Mesenchymal stem cell (in vitro differentiated cells and primary cell): ENCODE measurements around the gene P2RY11.

Experiments
- DNase-seq: peaks from one replicate; pipeline ENCODE4 v3.0.0-alpha.2; 2013
- H2AFZ ChIP-seq: one replicate; pipeline ENCODE4 v1.6.1; 2013; ENCODE audit warnings: low read depth, mild to moderate bottlenecking, control low read depth, inconsistent platforms, low read length, moderate library complexity
- H2AK5ac ChIP-seq: 2 replicates; pipeline ENCODE4 v1.6.1; 2013; ENCODE audit warnings: low read length, moderate library complexity, mild to moderate bottlenecking, inconsistent platforms; ENCODE audit not compliant: severe bottlenecking
- H2BK120ac ChIP-seq: one replicate; pipeline ENCODE4 v1.6.1; 2013; ENCODE audit warnings: low read depth, mild to moderate bottlenecking, inconsistent platforms, low read length, moderate library complexity
- H2BK12ac ChIP-seq, 2 experiments: one replicate each; pipeline ENCODE4 v1.6.1; 2013; ENCODE audit warnings: inconsistent platforms in 2 of 2, low read length in 2 of 2, mild to moderate bottlenecking in 2 of 2, moderate library complexity in 2 of 2, control low read depth in 1 of 2
- H2BK15ac ChIP-seq: one replicate; pipeline ENCODE4 v1.6.1; 2013; ENCODE audit warnings: mild to moderate bottlenecking, low read depth, inconsistent platforms; ENCODE audit not compliant: poor library complexity, severe bottlenecking
- H2BK5ac ChIP-seq: 2 replicates; pipeline ENCODE4 v1.6.1; 2013; ENCODE audit warnings: low read depth, mild to moderate bottlenecking, low read length, control low read depth, inconsistent platforms; ENCODE audit not compliant: poor library complexity, severe bottlenecking
- H3K14ac ChIP-seq, 2 experiments: one replicate each; pipeline ENCODE4 v1.6.1; 2013; ENCODE audit warnings: inconsistent platforms in 2 of 2, low read length in 2 of 2, control low read depth in 1 of 2, mild to moderate bottlenecking in 1 of 2, moderate library complexity in 1 of 2
- H3K18ac ChIP-seq, 2 experiments: one replicate each; pipeline ENCODE4 v1.6.1; 2013; ENCODE audit warnings: inconsistent platforms in 2 of 2, low read length in 2 of 2, control low read depth in 1 of 2, low read depth in 1 of 2, mild to moderate bottlenecking in 1 of 2
- H3K23ac ChIP-seq, 2 experiments: one replicate each; pipeline ENCODE4 v1.6.1; 2013; ENCODE audit warnings: inconsistent platforms in 2 of 2, low read length in 2 of 2, mild to moderate bottlenecking in 2 of 2, moderate library complexity in 2 of 2, control low read depth in 1 of 2
- H3K27ac ChIP-seq: 2 replicates; pipeline ENCODE4 v1.5.1; 2013; ENCODE audit warnings: mild to moderate bottlenecking, moderate library complexity, low read length, control low read depth, inconsistent platforms; ENCODE audit not compliant: poor library complexity, severe bottlenecking
- H3K27me3 ChIP-seq, 2 experiments: 2 replicates each; pipeline versions ENCODE4 v1.6.1 to v1.7.0; 2013; ENCODE audit warnings: low read length in 2 of 2, mild to moderate bottlenecking in 2 of 2, moderate library complexity in 2 of 2, control low read depth in 1 of 2, inconsistent platforms in 1 of 2; ENCODE audit not compliant: control insufficient read depth in 1 of 2, insufficient read depth in 1 of 2
- H3K36me3 ChIP-seq, 2 experiments: 2 replicates each; pipeline versions ENCODE4 v1.6.1 to v1.7.0; 2013; ENCODE audit warnings: low read length in 2 of 2, control low read depth in 1 of 2, inconsistent platforms in 1 of 2, low read depth in 1 of 2, mild to moderate bottlenecking in 1 of 2; ENCODE audit not compliant: insufficient read depth in 2 of 2, control insufficient read depth in 1 of 2
- H3K4ac ChIP-seq, 2 experiments: one replicate each; pipeline ENCODE4 v1.6.1; 2013; ENCODE audit warnings: inconsistent platforms in 2 of 2, low read length in 2 of 2, mild to moderate bottlenecking in 2 of 2, moderate library complexity in 2 of 2, control low read depth in 1 of 2, low read depth in 1 of 2
- H3K4me1 ChIP-seq: 2 replicates; pipeline ENCODE4 v1.6.1; 2013; ENCODE audit warnings: low read depth, low read length, control low read depth; ENCODE audit not compliant: control insufficient read depth, insufficient read depth
- H3K4me2 ChIP-seq: 2 replicates; pipeline ENCODE4 v1.6.1; 2013; ENCODE audit warnings: low read length, mild to moderate bottlenecking, inconsistent platforms; ENCODE audit not compliant: poor library complexity, severe bottlenecking
- H3K4me3 ChIP-seq, 2 experiments: 2 replicates each; pipeline versions ENCODE4 v1.5.1 to v1.7.0; 2013; ENCODE audit warnings: low read length in 2 of 2, mild to moderate bottlenecking in 2 of 2, control low read depth in 1 of 2, low read depth in 1 of 2; ENCODE audit not compliant: insufficient read depth in 1 of 2
- H3K79me1 ChIP-seq: replicated peaks from 2 replicates; pipeline ENCODE4 v1.6.1; 2013; ENCODE audit warnings: mild to moderate bottlenecking, control low read depth, low read length, inconsistent platforms; ENCODE audit not compliant: poor library complexity, severe bottlenecking
- H3K9ac ChIP-seq: 2 replicates; pipeline ENCODE4 v1.7.0; 2013; ENCODE audit warnings: mild to moderate bottlenecking, low read length, moderate library complexity
- H3K9me3 ChIP-seq: 2 replicates; pipeline ENCODE4 v1.7.0; 2013; ENCODE audit warnings: mild to moderate bottlenecking, low read length; ENCODE audit not compliant: control insufficient read depth
- H4K8ac ChIP-seq: one replicate; pipeline ENCODE4 v1.6.1; 2013; ENCODE audit warnings: inconsistent platforms, mild to moderate bottlenecking, low read length, moderate library complexity
- H4K91ac ChIP-seq: one replicate; pipeline ENCODE4 v1.6.1; 2013; ENCODE audit warnings: mild to moderate bottlenecking, low read length, inconsistent platforms
- WGBS: methylation state at CpG from one replicate; pipeline ENCODE4 v1.1.7; 2013; ENCODE audit warnings: mixed read lengths; 5-methylcytosine and 5-hydroxymethylcytosine counted together

Gene P2RY11

DNA sequence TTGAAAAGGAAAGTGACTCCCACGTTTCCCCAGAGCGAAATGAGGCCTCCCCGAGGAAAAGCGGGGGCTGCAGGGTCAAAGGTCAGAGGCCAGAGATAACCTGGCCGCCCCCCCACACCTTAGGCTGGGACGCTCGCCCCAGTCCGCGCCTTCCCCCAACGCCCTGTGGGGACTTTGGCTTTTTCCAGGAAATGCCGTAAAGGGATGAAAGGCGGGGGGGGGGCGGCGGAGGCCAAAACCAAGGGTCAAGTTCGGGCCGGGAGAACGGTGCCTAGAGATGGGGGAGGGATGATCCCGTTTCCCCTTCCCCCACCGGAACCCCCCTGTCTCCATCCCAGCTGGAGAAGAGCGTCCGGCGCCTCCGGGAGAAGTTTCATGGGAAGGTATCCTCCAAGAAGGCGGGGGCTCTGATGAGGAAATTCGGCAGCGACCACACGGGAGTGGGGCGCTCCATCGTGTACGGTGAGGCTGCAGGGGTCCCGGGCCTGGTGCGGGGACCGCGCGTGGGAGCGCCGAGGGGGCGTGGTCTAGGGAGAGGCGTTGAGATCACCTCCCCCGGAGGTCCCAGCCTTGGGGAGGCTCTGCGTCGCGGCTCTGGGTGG lies 24.8 kb upstream of the P2RY11 start:
- Histone ChIP-seq H2AK5ac (no peak overlapping the region), H2BK120ac (peak overlapping the region; percentile 54), H3K27ac (no peak overlapping the region), H3K14ac (peak overlapping the region; percentile 62 to 68), H3K4me1 (peaks cover 9% of the 10 kb centered on the region), H3K79me1 (peaks cover 4% of the 10 kb centered on the region), H3K4me2 (peak overlapping the region; percentile 72), H3K9me3 (no peaks in the 10 kb centered on the region), H3K36me3 (peaks cover 25 to 26% of the 10 kb centered on the region in 2 experiments), H4K91ac (peak overlapping the region; percentile 78), H3K27me3 (no peaks in the 10 kb centered on the region), H3K18ac (peak overlapping the region; percentile 89 to 98), H3K4ac (peak overlapping the region; percentile 82 to 89), H2BK12ac (peak overlapping the region in 1 of 2 experiments; percentile 47), H3K4me3 (peak overlapping the region; percentile 93 to 95), H2BK15ac (peak overlapping the region; percentile 60), H3K9ac (peak overlapping the region; percentile 95), H3K23ac (no peak overlapping the region), H2AFZ (peak overlapping the region; percentile 66), H2BK5ac (no peak overlapping the region), H4K8ac (peak overlapping the region; percentile 71)
- DNase-seq: no peak
- WGBS: 7% methylated on average over 30 of the region's 43 CpGs

DNA sequence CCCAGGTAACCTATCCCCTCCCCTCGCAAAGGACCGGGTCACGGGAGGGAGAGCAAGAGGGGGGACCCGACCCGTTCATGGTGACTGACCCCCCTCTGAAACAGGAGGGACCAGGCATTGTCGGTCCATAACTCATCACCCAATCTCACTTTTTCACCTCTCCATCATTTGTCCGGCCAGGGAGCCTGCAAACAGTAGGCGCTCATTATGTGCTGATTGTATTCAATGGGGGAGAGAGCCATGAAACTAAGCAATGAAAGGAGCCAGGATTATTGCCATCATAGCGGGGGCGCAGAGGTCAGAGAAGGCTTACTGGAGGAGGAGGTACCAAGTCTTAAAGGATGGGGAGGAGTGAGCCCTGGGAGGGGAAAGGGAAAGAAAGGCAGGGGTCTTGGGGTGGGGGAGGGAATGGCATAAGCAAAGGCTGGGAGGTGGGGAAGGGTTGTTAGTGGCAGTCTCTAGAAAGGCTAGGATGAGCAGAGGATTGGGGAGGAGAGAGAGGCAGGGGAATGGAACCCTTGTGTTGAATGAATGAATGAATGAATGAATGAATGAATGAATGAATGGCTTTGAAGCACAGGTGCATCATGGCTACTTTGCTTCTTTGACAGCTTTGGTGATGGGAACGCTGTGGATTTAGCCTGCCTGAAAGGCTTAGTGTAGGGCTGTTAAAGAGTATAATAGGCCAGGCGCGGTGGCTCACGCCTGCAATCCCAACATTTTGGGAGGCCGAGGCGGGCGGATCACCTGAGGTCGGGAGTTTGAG lies 24.0 kb upstream of the P2RY11 start:
- H3K4me1 ChIP-seq: peaks cover 9% of the 10 kb centered on the region
- H2BK12ac ChIP-seq: no peak overlapping the region
- no peaks in the 10 kb centered on the region for H3K9me3 ChIP-seq
- H2BK15ac ChIP-seq: no peak overlapping the region
- no peak overlapping the region for H3K4ac ChIP-seq
- no peak overlapping the region for H2BK5ac ChIP-seq
- no peak overlapping the region for H3K14ac ChIP-seq
- no peak overlapping the region for H3K18ac ChIP-seq
- H2AFZ ChIP-seq: no peak overlapping the region
- H3K4me2 ChIP-seq: peak overlapping the region; percentile 72
- H3K27me3 ChIP-seq: no peaks in the 10 kb centered on the region
- DNase-seq: no peak
- peak overlapping the region; percentile 95 for H3K9ac ChIP-seq
- peak overlapping the region in 1 of 2 experiments; percentile 10 for H3K23ac ChIP-seq
- peaks cover 33 to 34% of the 10 kb centered on the region in 2 experiments for H3K36me3 ChIP-seq
- no peak overlapping the region for H3K27ac ChIP-seq
- peaks cover 4% of the 10 kb centered on the region for H3K79me1 ChIP-seq
- 83% methylated on average over 17 of the region's 18 CpGs for WGBS
- no peak overlapping the region for H2AK5ac ChIP-seq
- peak overlapping the region; percentile 19 for H4K8ac ChIP-seq
- H2BK120ac ChIP-seq: no peak overlapping the region
- no peak overlapping the region for H4K91ac ChIP-seq
- H3K4me3 ChIP-seq: peak overlapping the region in 1 of 2 experiments; percentile 93

DNA sequence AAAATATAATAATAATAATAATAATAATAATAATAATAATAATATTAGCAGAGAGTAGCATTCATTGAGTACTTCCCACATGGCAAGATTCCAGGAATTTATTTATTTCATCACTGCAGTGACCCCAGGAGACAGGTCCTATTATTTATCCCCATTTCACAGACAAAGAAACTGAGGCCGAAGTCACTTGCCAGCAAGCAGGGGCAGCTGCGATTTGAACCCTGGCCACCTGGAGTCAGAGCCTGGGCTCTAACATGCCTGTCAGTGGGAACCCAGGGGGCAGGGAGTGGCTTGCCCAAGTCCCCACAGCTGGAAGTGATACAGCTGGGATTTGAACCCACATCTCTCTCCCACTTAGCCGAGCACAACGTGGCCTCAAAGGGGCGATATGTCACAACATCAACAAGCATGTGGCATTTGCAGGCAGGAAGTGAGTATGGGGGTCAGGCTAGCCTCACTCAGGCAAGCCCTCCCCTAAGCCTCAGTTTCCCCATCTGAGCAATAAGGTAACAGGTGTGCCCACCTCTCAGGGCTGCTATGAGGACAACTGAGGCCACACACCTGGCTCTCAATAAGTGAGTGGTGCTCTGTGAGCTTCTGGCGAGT lies 22.4 kb upstream of the P2RY11 start:
- Histone ChIP-seq H3K27me3 (no peaks in the 10 kb centered on the region), H2BK15ac (no peak overlapping the region), H2AK5ac (no peak overlapping the region), H4K8ac (no peak overlapping the region), H3K4me1 (peaks cover 9% of the 10 kb centered on the region), H3K4me2 (no peak overlapping the region), H2BK12ac (no peak overlapping the region), H2AFZ (no peak overlapping the region), H3K23ac (no peak overlapping the region), H4K91ac (no peak overlapping the region), H2BK5ac (no peak overlapping the region), H3K9me3 (no peaks in the 10 kb centered on the region), H3K4me3 (no peak overlapping the region), H3K18ac (no peak overlapping the region), H2BK120ac (no peak overlapping the region), H3K27ac (no peak overlapping the region), H3K9ac (no peak overlapping the region), H3K36me3 (peaks cover 44 to 49% of the 10 kb centered on the region in 2 experiments), H3K4ac (no peak overlapping the region), H3K79me1 (peaks cover 4% of the 10 kb centered on the region), H3K14ac (no peak overlapping the region)
- DNase-seq: no peak
- WGBS: 94% methylated on average over 6 of the region's 6 CpGs

DNA sequence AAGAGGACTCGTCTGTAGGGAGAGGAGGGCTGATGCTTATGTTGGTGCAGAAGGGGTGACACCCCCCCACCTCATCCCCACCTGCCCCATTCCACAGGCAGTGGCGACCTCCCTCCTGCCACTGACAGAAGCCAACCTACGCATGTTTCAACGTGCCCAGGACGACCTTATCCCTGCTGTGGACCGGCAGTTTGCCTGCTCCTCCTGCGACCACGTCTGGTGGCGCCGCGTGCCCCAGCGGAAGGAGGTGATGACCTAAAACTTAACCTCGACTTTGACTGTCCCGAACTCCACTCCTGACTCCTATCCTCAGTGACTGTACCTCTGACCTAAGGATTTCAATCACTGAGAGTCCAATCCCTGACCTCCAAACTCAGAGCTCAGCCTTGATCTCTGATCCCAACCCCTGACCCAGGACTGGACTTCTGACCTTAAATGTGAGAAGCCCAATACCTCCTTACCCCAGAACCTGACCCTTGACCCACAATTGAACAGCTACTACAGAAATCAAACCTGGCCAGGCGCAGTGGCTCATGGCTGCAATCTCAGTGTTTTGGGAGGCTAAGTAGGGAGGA lies 21.6 kb upstream of the P2RY11 start:
- Histone ChIP-seq H2BK15ac (no peak overlapping the region), H3K4ac (no peak overlapping the region), H4K8ac (no peak overlapping the region), H3K9me3 (no peaks in the 10 kb centered on the region), H2BK5ac (no peak overlapping the region), H3K4me1 (peaks cover 9% of the 10 kb centered on the region), H3K27me3 (no peaks in the 10 kb centered on the region), H2BK120ac (no peak overlapping the region), H3K4me2 (no peak overlapping the region), H4K91ac (no peak overlapping the region), H2AK5ac (no peak overlapping the region), H3K18ac (no peak overlapping the region), H2BK12ac (no peak overlapping the region), H3K14ac (no peak overlapping the region), H3K23ac (no peak overlapping the region), H3K9ac (no peak overlapping the region), H2AFZ (no peak overlapping the region), H3K36me3 (peaks cover 44 to 49% of the 10 kb centered on the region in 2 experiments), H3K79me1 (peaks cover 4% of the 10 kb centered on the region), H3K27ac (no peak overlapping the region), H3K4me3 (no peak overlapping the region)
- DNase-seq: no peak
- WGBS: 82% methylated on average over 14 of the region's 15 CpGs
